Brain pericyte (primary cell): ENCODE measurements around the gene KCTD10.
"Not testable (repeated sequence)": the region's sequence is repeated elsewhere in the genome, so short reads cannot be mapped to it uniquely, and the experiment has no call there.

Source experiments
- DNase-seq: peaks from one replicate; pipeline ENCODE4 v3.0.0-alpha.2; 2012; ENCODE audit warnings: low read depth, low spot score

The KCTD10 gene

GRCh38 chr12:109473526-109474270 lies 3.4 kb downstream of the KCTD10 start:
- DNase-seq, result not testable (repeated sequence)

GRCh38 chr12:109473006-109473405 lies 4.1 kb downstream of the KCTD10 start:
- no peak for DNase-seq

GRCh38 chr12:109469517-109469916 lies 7.6 kb downstream of the KCTD10 start:
- no peak for DNase-seq

GRCh38 chr12:109467978-109468676 lies 9.0 kb downstream of the KCTD10 start:
- DNase-seq, result no peak

GRCh38 chr12:109466821-109467220 lies 10.3 kb downstream of the KCTD10 start:
- DNase-seq, result no peak

- DNase-seq, result no peak
Measured at GRCh38 chr12:109466305-109466704, 10.8 kb downstream of the KCTD10 start.

- DNase-seq, result no peak
Measured at GRCh38 chr12:109464642-109465351, 12.3 kb downstream of the KCTD10 start.

GRCh38 chr12:109463756-109464155 lies 13.3 kb downstream of the KCTD10 start:
- no peak for DNase-seq

GRCh38 chr12:109462868-109463692 lies 14.0 kb downstream of the KCTD10 start:
- peak; percentile 87 for DNase-seq

- peak; percentile 76 for DNase-seq
Measured at GRCh38 chr12:109461846-109462756, 15.0 kb downstream of the KCTD10 start.

- no peak for DNase-seq
Measured at GRCh38 chr12:109461049-109461845, 15.9 kb downstream of the KCTD10 start.

GRCh38 chr12:109460538-109460937 lies 16.6 kb downstream of the KCTD10 start:
- no peak for DNase-seq

- no peak for DNase-seq
Measured at GRCh38 chr12:109459247-109459646, 17.9 kb downstream of the KCTD10 start.

GRCh38 chr12:109458771-109459208 lies 18.3 kb downstream of the KCTD10 start:
- DNase-seq, result peak; percentile 39

GRCh38 chr12:109458086-109458485 lies 19.0 kb downstream of the KCTD10 start:
- no peak for DNase-seq

- DNase-seq, result no peak
Measured at GRCh38 chr12:109455706-109456105, 21.4 kb downstream of the KCTD10 start.

- DNase-seq, result no peak
Measured at GRCh38 chr12:109452489-109452888, 24.6 kb downstream of the KCTD10 start.

GRCh38 chr12:109451400-109451799 lies 25.7 kb downstream of the KCTD10 start:
- DNase-seq, result no peak

- DNase-seq, result no peak
Measured at GRCh38 chr12:109450980-109451379, 26.1 kb downstream of the KCTD10 start.
